Progenitor cell of endocrine pancreas (in vitro differentiated cells): Measurements from ENCODE around the gene ZP2. TPM values are rescaled to one million over a fixed set of nuclear protein-coding genes. Genes with fewer than 3 reads are reported as not detected.
A peak's percentile ranks its signal among the peaks of the same experiment; 100 is the strongest.

ENCODE experiments used
- DNase-seq: peaks from one replicate; pipeline ENCODE4 v3.0.0; 2021; ENCODE audit warnings: low spot score; ENCODE audit not compliant: unreplicated experiment
- H3K27ac Mint-ChIP-seq: 2 replicates; pipeline ENCODE4 v1.8.0; 2021; ENCODE audit warnings: mild to moderate bottlenecking, moderate library complexity, mixed read lengths
- H3K27me3 Mint-ChIP-seq: 2 replicates; pipeline ENCODE4 v1.8.0; 2021; ENCODE audit warnings: mixed read lengths
- H3K36me3 Mint-ChIP-seq: 2 replicates; pipeline ENCODE4 v1.8.0; 2022; ENCODE audit warnings: mixed read lengths; ENCODE audit not compliant: insufficient read depth
- H3K4me1 Mint-ChIP-seq: 2 replicates; pipeline ENCODE4 v1.8.0; 2021; ENCODE audit warnings: low read depth, mixed read lengths
- H3K4me3 Mint-ChIP-seq: 2 replicates; pipeline ENCODE4 v1.8.0; 2021; ENCODE audit warnings: low read depth, mild to moderate bottlenecking, moderate library complexity, mixed read lengths
- H3K9me3 Mint-ChIP-seq: 2 replicates; pipeline ENCODE4 v1.8.0; 2021; ENCODE audit warnings: low read depth, mixed read lengths
- CTCF ChIP-seq: fragments of 200-600 bp; sonication (generic); IDR thresholded peaks from one replicate; pipeline ENCODE4 v1.5.0; 2021; ENCODE audit warnings: antibody characterized with exemption, mild to moderate bottlenecking; ENCODE audit not compliant: unreplicated experiment
- total RNA-seq: library from RNA; stranded (reverse); gene quantifications from 2 replicates; pipeline ENCODE4 v1.2.1, GENCODE V29; 2021

Gene ZP2
- total RNA-seq, 1 donor from 2014 or later = not detected

GRCh38 chr16:21233521-21234150 is 22.3 kb upstream of the ZP2 start, which contains the start of gene ANKS4B:
ANKS4B (plus strand) TSS chr16:21233699; CDS start chr16:21233738, 39 bp downstream.
- Mint-ChIP-seq H3K9me3 (no peaks in the 10 kb centered on the region), H3K27ac (peak within 1 kb of the TSS; percentile 46), H3K4me3 (peak within 1 kb of the TSS; percentile 60), H3K4me1 (peaks cover 19% of the 10 kb centered on the region), H3K36me3 (no peaks in the 10 kb centered on the region), H3K27me3 (no peaks in the 10 kb centered on the region)
- no peak for DNase-seq
- no peak for TF ChIP-seq CTCF

GRCh38 chr16:21233045-21233520 is 21.7 kb upstream of the ZP2 start:
- Mint-ChIP-seq H3K9me3 (no peaks in the 10 kb centered on the region), H3K27ac (no peak overlapping the region), H3K27me3 (no peaks in the 10 kb centered on the region), H3K36me3 (no peaks in the 10 kb centered on the region), H3K4me1 (peaks cover 19% of the 10 kb centered on the region), H3K4me3 (no peak overlapping the region)
- DNase-seq = no peak
- no peak for TF ChIP-seq CTCF

GRCh38 chr16:21228361-21228872 is 17.0 kb upstream of the ZP2 start:
- Mint-ChIP-seq H3K4me1 (peaks cover 11% of the 10 kb centered on the region), H3K9me3 (no peaks in the 10 kb centered on the region), H3K27me3 (no peaks in the 10 kb centered on the region), H3K36me3 (no peaks in the 10 kb centered on the region), H3K4me3 (no peak overlapping the region), H3K27ac (no peak overlapping the region)
- no peak for TF ChIP-seq CTCF
- no peak for DNase-seq

- H3K27me3 Mint-ChIP-seq = no peaks in the 10 kb centered on the region
These were observed 16.5 kb upstream of the ZP2 start for GRCh38 chr16:21227866-21228265.

GRCh38 chr16:21226749-21227148 is 15.4 kb upstream of the ZP2 start:
- TF ChIP-seq CTCF = no peak
- Mint-ChIP-seq H3K36me3 (no peaks in the 10 kb centered on the region), H3K4me3 (no peak overlapping the region), H3K27me3 (no peaks in the 10 kb centered on the region), H3K9me3 (no peaks in the 10 kb centered on the region), H3K4me1 (peaks cover 20% of the 10 kb centered on the region), H3K27ac (no peak overlapping the region)
- DNase-seq = no peak

More at GRCh38 chr16:21227866-21228265, 16.5 kb upstream of the ZP2 start:
- no peak for TF ChIP-seq CTCF
- no peak for DNase-seq
- no peak overlapping the region for H3K27ac Mint-ChIP-seq
- no peaks in the 10 kb centered on the region for H3K36me3 Mint-ChIP-seq
- no peaks in the 10 kb centered on the region for H3K9me3 Mint-ChIP-seq
- no peak overlapping the region for H3K4me3 Mint-ChIP-seq
- peaks cover 10% of the 10 kb centered on the region for H3K4me1 Mint-ChIP-seq
